Naive thymus-derived CD4-positive, alpha-beta T cell (primary cell): ENCODE measurements around the gene IL4R. TPM values are rescaled to one million over a fixed set of nuclear protein-coding genes. Genes with fewer than 3 reads are reported as not detected.
A peak's percentile ranks its signal among the peaks of the same experiment; 100 is the strongest.

Experiments
- ATAC-seq: fragments of 150-1000 bp; cut with Tn5 transposase; 2 replicates; pipeline ENCODE4 v1.10.0; 2021; ENCODE audit warnings: mild to moderate bottlenecking, moderate library complexity
- CTCF ChIA-PET: fragments of 350-600 bp; sonication (Branson Sonifier 250); formaldehyde crosslinking; loops from one replicate; lab custom pipeline; 2021; ENCODE audit warnings: antibody characterized with exemption; lab: Charles Lee
- POLR2A ChIA-PET: fragments of 350-600 bp; sonication (Branson Sonifier 250); formaldehyde crosslinking; loops from one replicate; lab custom pipeline; 2021; ENCODE audit warnings: antibody characterized with exemption, inconsistent platforms; lab: Charles Lee
- DNase-seq, 9 donors: peaks; one replicate each; pipeline versions ENCODE4 v3.0.0 to v3.0.0-alpha.2; 2020 to 2022; ENCODE audit warnings: mixed read lengths in 1 of 9
- H3K27ac ChIP-seq: one replicate; pipeline ENCODE4 v1.7.0; 2013; ENCODE audit warnings: mild to moderate bottlenecking, low read depth, low read length, moderate library complexity
- H3K27me3 ChIP-seq, 2 donors: one replicate each; pipeline ENCODE4 v1.7.0; 2013; ENCODE audit warnings: low read length in 2 of 2, mild to moderate bottlenecking in 2 of 2, moderate library complexity in 2 of 2; ENCODE audit not compliant: control insufficient read depth in 2 of 2, insufficient read depth in 2 of 2
- H3K36me3 ChIP-seq, 3 experiments: 1 replicate in 2 of 3; 2 replicates in 1 of 3; pipeline ENCODE4 v1.7.0; 2013; ENCODE audit warnings: low read length in 3 of 3, mild to moderate bottlenecking in 3 of 3, moderate library complexity in 1 of 3; ENCODE audit not compliant: insufficient read depth in 3 of 3, control insufficient read depth in 2 of 3
- H3K4me1 ChIP-seq, 2 donors: one replicate each; pipeline ENCODE4 v1.7.0; 2013; ENCODE audit warnings: low read length in 2 of 2, mild to moderate bottlenecking in 2 of 2, moderate library complexity in 1 of 2; ENCODE audit not compliant: control insufficient read depth in 2 of 2, insufficient read depth in 2 of 2
- H3K4me3 ChIP-seq: 2 replicates; pipeline ENCODE4 v1.7.0; 2013; ENCODE audit warnings: mild to moderate bottlenecking, low read length
- H3K9me3 ChIP-seq, 3 experiments: 1 replicate in 2 of 3; 2 replicates in 1 of 3; pipeline ENCODE4 v1.7.0; 2013; ENCODE audit warnings: low read length in 3 of 3; ENCODE audit not compliant: control insufficient read depth in 2 of 3
- H3K27ac Mint-ChIP-seq, 9 donors: one replicate each; pipeline ENCODE4 v1.8.0; 2020 to 2022; ENCODE audit warnings: mixed read lengths in 9 of 9, mild to moderate bottlenecking in 8 of 9, moderate library complexity in 5 of 9, inconsistent platforms in 2 of 9
- H3K27me3 Mint-ChIP-seq, 5 donors: one replicate each; pipeline ENCODE4 v1.8.0; 2021 to 2022; ENCODE audit warnings: mixed read lengths in 5 of 5, mild to moderate bottlenecking in 1 of 5
- H3K36me3 Mint-ChIP-seq, 5 donors: one replicate each; pipeline ENCODE4 v1.8.0; 2020 to 2022; ENCODE audit warnings: mixed read lengths in 5 of 5, mild to moderate bottlenecking in 3 of 5, inconsistent platforms in 1 of 5
- H3K4me1 Mint-ChIP-seq, 7 donors: one replicate each; pipeline ENCODE4 v1.8.0; 2020 to 2022; ENCODE audit warnings: mixed read lengths in 7 of 7, mild to moderate bottlenecking in 3 of 7, inconsistent platforms in 1 of 7
- H3K4me3 Mint-ChIP-seq, 10 donors: one replicate each; pipeline ENCODE4 v1.8.0; 2020 to 2022; ENCODE audit warnings: mild to moderate bottlenecking in 10 of 10, mixed read lengths in 10 of 10, moderate library complexity in 6 of 10, inconsistent platforms in 2 of 10
- H3K9me3 Mint-ChIP-seq, 11 donors: one replicate each; pipeline ENCODE4 v1.8.0; 2020 to 2022; ENCODE audit warnings: mixed read lengths in 11 of 11, mild to moderate bottlenecking in 4 of 11, inconsistent platforms in 1 of 11, moderate library complexity in 1 of 11
- intact Hi-C, 2 donors: fragments of 100-400 bp; cut with micrococcal nuclease; formaldehyde crosslinking; loops; one replicate each; pipeline ENCODE4 v1.15.1; 2023
- polyA plus RNA-seq, 2 donors: library from polyadenylated mRNA; unstranded; fragments of 300-500 nt; fragmentation: Illumina TruSeq; gene quantifications; one replicate each; pipeline ENCODE4 v1.2.3, GENCODE V29; 2021
- total RNA-seq, 6 experiments: library from RNA in 5 of 6; stranded (reverse) in 5 of 6; gene quantifications; 1 replicate in 5 of 6; 2 replicates in 1 of 6; pipeline ENCODE4 v1.2.3 and lab custom pipeline; 2021 to 2026

The IL4R gene
- total and polyA plus RNA-seq, 7 experiments from 2014 or later, result 99.8 to 498 (median 176) TPM

DNA sequence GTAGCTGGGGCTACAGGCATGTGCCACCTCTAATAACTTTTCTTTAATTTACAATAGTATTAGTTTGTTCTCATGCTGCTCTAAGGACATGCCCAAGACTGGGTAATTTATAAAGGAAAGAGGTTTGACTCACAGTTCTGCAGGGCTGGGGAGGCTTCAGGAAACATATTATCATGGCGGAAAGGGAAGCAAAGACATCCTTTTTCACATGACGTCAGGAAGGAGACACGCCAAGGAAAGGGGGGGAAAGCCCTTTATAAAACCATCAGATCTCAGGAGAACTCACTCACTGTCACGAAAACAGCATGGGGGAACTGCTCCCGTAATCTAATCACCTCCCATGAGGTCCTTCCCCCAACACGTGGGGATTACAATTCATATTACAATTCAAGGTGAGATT, 18.3 kb downstream of the IL4R start:
- H3K4me1 ChIP-seq, result peaks cover 4 to 34% of the 10 kb centered on the region in 2 donors
- intact Hi-C loops, result loop anchor here in 1 of 2 donors (2.0 kb wide), 1 partner anchor 13 kb away; no protein-coding TSS in a partner anchor
- no peak overlapping the region for H3K27ac ChIP-seq
- H3K9me3 ChIP-seq, result no peaks in the 10 kb centered on the region
- peaks cover 40 to 94% (median 80%) of the 10 kb centered on the region in 7 donors for H3K4me1 Mint-ChIP-seq
- peaks cover 7 to 67% (median 47%) of the 10 kb centered on the region in 5 donors for H3K36me3 Mint-ChIP-seq
- no peaks in the 10 kb centered on the region for H3K27me3 Mint-ChIP-seq
- no peaks in the 10 kb centered on the region for H3K27me3 ChIP-seq
- peak; percentile 49 for ATAC-seq
- no peak for DNase-seq
- H3K27ac Mint-ChIP-seq, result peak overlapping the region in 8 of 9 donors; percentile 25 to 82 (median 77)
- H3K4me3 ChIP-seq, result no peak overlapping the region
- peak overlapping the region in 4 of 10 donors; percentile 12 to 35 (median 30) for H3K4me3 Mint-ChIP-seq
- H3K9me3 Mint-ChIP-seq, result peaks cover 0 to 3% (median 0%) of the 10 kb centered on the region in 11 donors
- CTCF ChIA-PET, result no interaction called here
- peaks cover 6 to 56% (median 6%) of the 10 kb centered on the region in 3 experiments for H3K36me3 ChIP-seq
- POLR2A ChIA-PET, result no interaction called here

DNA sequence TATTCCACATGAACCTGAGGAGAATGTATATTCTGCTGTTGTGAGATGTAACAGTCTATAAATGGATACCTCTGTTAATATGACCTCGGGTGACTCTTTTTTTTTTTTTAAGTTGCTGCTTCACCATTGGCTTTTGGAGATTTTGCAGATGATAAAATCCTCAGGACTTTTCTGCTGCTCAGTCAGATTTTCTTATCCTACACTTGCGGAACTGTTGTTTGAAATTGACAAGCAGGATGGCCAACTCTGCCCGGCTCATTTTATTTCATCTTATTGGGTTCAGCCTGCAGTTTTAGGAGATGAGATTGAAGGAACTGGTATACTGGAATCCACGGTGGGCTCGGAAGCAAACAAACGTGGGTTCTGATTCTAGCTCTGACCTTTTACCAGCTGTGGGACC, 19.3 kb downstream of the IL4R start:
- H3K4me3 ChIP-seq, result no peak overlapping the region
- no peak for DNase-seq
- ATAC-seq, result no peak
- H3K9me3 ChIP-seq, result no peaks in the 10 kb centered on the region
- H3K36me3 ChIP-seq, result peaks cover 6 to 64% (median 6%) of the 10 kb centered on the region in 3 experiments
- ChIA-PET POLR2A (no interaction called here), CTCF (no interaction called here)
- peak overlapping the region; percentile 37 for H3K27ac ChIP-seq
- Mint-ChIP-seq H3K36me3 (peaks cover 7 to 72% (median 47%) of the 10 kb centered on the region in 5 donors), H3K27ac (peak overlapping the region in 8 of 9 donors; percentile 40 to 90 (median 70)), H3K9me3 (peaks cover 0 to 3% (median 0%) of the 10 kb centered on the region in 11 donors), H3K27me3 (no peaks in the 10 kb centered on the region), H3K4me1 (peaks cover 40 to 90% (median 77%) of the 10 kb centered on the region in 7 donors), H3K4me3 (peak overlapping the region in 2 of 10 donors; percentile 17 to 21)
- H3K4me1 ChIP-seq, result peaks cover 0 to 24% of the 10 kb centered on the region in 2 donors
- H3K27me3 ChIP-seq, result no peaks in the 10 kb centered on the region
- intact Hi-C loops, result loop anchor here in 1 of 2 donors (2.0 kb wide), 1 partner anchor 14 kb away; no protein-coding TSS in a partner anchor

DNA sequence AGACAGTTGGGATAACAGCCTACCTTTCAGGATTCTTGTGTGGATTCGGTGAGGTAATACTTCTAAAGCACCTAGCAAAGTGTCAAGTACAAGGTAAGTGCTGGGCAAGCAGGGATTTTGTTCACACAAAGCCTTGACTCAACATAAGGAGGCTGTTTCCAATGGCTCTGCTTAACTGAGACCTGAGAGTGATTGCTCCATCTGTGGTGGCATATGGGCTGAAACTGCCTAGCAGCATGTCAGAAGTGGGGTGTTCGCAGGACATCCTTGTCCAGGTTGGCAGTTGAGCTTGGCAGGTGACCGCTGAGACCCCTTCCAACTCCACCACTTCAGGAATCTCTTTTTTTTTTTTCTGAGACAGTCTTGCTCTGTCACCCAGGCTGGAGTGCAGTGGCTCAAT, 19.8 kb downstream of the IL4R start:
- peaks cover 6 to 69% (median 6%) of the 10 kb centered on the region in 3 experiments for H3K36me3 ChIP-seq
- no peak overlapping the region for H3K4me3 ChIP-seq
- CTCF ChIA-PET, result interaction anchor here (0.6 kb wide), 1 partner anchor 103 kb away, joined by 3 read pairs; no protein-coding TSS in a partner anchor
- no peaks in the 10 kb centered on the region for H3K27me3 ChIP-seq
- peak overlapping the region in 1 of 10 donors; percentile 17 for H3K4me3 Mint-ChIP-seq
- POLR2A ChIA-PET, result no interaction called here
- intact Hi-C loops, result loop anchor here in 1 of 2 donors (2.0 kb wide), 1 partner anchor 15 kb away; no protein-coding TSS in a partner anchor
- H3K27ac ChIP-seq, result peak overlapping the region; percentile 37
- no peak for DNase-seq
- H3K9me3 ChIP-seq, result no peaks in the 10 kb centered on the region
- peak overlapping the region in 6 of 9 donors; percentile 56 to 90 (median 81) for H3K27ac Mint-ChIP-seq
- peaks cover 7 to 77% (median 47%) of the 10 kb centered on the region in 5 donors for H3K36me3 Mint-ChIP-seq
- H3K4me1 Mint-ChIP-seq, result peaks cover 39 to 90% (median 78%) of the 10 kb centered on the region in 7 donors
- peaks cover 0 to 19% of the 10 kb centered on the region in 2 donors for H3K4me1 ChIP-seq
- peaks cover 0 to 3% (median 0%) of the 10 kb centered on the region in 11 donors for H3K9me3 Mint-ChIP-seq
- no peak for ATAC-seq
- no peaks in the 10 kb centered on the region for H3K27me3 Mint-ChIP-seq

DNA sequence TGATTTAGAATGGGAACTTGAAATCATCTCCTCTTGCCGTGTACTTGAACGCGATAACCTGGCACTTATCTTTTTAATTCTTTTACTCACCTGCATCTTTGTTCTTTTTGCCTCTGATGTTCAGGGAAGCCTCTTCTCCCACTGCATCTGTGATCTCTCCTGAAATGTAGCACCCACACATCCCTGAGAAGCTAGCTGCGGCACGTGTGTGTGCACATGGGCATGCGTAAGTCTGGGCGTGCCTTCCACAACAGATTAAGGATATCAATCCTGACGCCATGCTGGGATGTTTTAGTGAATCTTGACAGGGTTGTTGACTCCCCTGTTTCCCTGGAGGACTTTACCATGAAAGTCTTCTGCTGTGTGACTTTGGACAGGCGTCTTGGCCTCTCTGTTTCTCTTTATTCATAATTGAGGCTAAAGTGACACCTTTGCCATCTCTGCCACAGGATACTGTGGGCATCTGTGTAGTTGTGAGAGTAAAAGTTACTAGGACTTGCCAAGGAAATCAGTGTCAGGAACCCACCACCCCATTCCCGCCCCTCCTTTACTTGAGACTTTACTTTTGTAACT, 20.5 kb downstream of the IL4R start:
- Histone ChIP-seq H3K4me1 (peaks cover 0 to 13% of the 10 kb centered on the region in 2 donors), H3K27me3 (no peaks in the 10 kb centered on the region), H3K9me3 (no peaks in the 10 kb centered on the region), H3K36me3 (peaks cover 9 to 74% (median 10%) of the 10 kb centered on the region in 3 experiments), H3K4me3 (no peak overlapping the region), H3K27ac (peak overlapping the region; percentile 19)
- DNase-seq (no peak), ATAC-seq (no peak)
- CTCF ChIA-PET, result interaction anchor here (0.6 kb wide), 1 partner anchor 104 kb away, joined by 3 read pairs; no protein-coding TSS in a partner anchor
- H3K27ac Mint-ChIP-seq, result peak overlapping the region; percentile 19 to 91 (median 84)
- no peaks in the 10 kb centered on the region for H3K27me3 Mint-ChIP-seq
- POLR2A ChIA-PET, result interaction anchor here (1.1 to 2.8 kb wide), 2 partner anchors 98 to 121 kb away, joined by 3 to 9 read pairs; no protein-coding TSS in a partner anchor
- peak overlapping the region in 6 of 10 donors; percentile 3 to 67 (median 48) for H3K4me3 Mint-ChIP-seq
- H3K4me1 Mint-ChIP-seq, result peaks cover 33 to 87% (median 72%) of the 10 kb centered on the region in 7 donors
- peaks cover 0 to 3% (median 0%) of the 10 kb centered on the region in 11 donors for H3K9me3 Mint-ChIP-seq
- intact Hi-C loops, result no loop called here
- peaks cover 8 to 74% (median 50%) of the 10 kb centered on the region in 5 donors for H3K36me3 Mint-ChIP-seq

DNA sequence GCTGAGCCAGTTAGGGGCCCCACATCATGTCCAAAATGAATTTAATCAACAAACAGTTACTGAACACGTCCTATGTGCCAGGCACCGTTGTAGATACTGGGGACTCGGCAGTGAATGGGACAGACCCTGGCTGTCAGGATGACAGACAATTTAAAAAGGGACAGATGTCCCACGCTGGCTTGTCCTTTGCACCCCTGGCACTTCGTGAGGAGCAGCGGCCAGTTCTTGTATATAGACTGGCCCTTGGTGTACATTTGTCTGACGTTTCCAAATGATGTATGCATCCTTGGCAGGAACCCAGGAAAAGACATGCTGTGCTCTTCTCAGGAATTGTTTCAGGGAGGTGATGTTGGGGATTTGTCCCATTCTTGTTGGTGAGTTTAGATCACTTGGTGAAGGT, 21.1 kb downstream of the IL4R start:
- Histone ChIP-seq H3K36me3 (peaks cover 12 to 80% (median 15%) of the 10 kb centered on the region in 3 experiments), H3K27me3 (no peaks in the 10 kb centered on the region), H3K4me1 (peaks cover 0 to 10% of the 10 kb centered on the region in 2 donors), H3K27ac (peak overlapping the region; percentile 30), H3K9me3 (no peaks in the 10 kb centered on the region), H3K4me3 (no peak overlapping the region)
- peaks cover 0 to 3% (median 0%) of the 10 kb centered on the region in 11 donors for H3K9me3 Mint-ChIP-seq
- ChIA-PET CTCF (interaction anchor here (1.0 to 1.1 kb wide), 2 partner anchors 20 to 178 kb away, joined by 3 read pairs; no protein-coding TSS in a partner anchor), POLR2A (interaction anchor here (1.1 to 2.8 kb wide), 2 partner anchors 99 to 120 kb away, joined by 3 to 9 read pairs; no protein-coding TSS in a partner anchor)
- H3K4me1 Mint-ChIP-seq, result peaks cover 31 to 86% (median 67%) of the 10 kb centered on the region in 7 donors
- H3K36me3 Mint-ChIP-seq, result peaks cover 11 to 72% (median 49%) of the 10 kb centered on the region in 5 donors
- DNase-seq (no peak), ATAC-seq (no peak)
- intact Hi-C loops, result no loop called here
- no peaks in the 10 kb centered on the region for H3K27me3 Mint-ChIP-seq
- H3K27ac Mint-ChIP-seq, result peak overlapping the region in 8 of 9 donors; percentile 35 to 91 (median 84)
- peak overlapping the region in 1 of 10 donors; percentile 51 for H3K4me3 Mint-ChIP-seq

DNA sequence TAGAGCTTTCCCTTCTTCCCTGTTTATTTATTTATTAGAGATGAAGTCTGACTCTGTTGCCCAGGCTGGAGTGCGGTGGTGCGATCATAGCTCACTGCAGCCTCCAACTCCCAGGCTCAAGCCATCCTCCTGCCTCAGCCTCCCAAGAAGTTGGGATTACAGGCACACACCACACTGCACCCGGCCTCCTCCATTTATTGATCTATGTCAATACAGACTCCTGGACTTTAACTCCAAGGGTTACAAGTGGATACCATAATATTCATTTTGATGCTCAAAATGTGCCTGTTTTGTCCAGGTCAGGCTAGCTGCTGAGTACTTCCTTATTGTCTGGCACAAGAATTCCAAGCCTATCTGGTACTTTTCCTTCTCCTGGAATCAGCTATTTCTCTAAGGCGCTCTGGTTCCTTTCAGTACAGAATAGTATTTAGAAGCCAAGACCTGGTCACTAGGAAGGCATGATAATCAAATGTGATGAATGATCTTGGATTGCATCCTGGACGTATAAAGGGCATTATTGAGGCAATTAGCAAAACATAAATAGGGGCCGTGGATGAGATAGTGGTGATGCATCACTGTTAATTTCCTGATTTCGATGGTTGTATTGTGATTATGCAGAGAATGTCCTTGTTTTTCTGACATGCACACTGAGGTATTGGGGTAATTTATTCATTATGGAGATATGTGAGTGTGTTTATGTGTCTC, 21.7 kb downstream of the IL4R start:
- no peaks in the 10 kb centered on the region for H3K27me3 ChIP-seq
- ChIA-PET CTCF (interaction anchor here (1.0 to 1.1 kb wide), 2 partner anchors 19 to 178 kb away, joined by 3 read pairs; no protein-coding TSS in a partner anchor), POLR2A (interaction anchor here (1.1 to 2.8 kb wide), 3 partner anchors 31 to 120 kb away, joined by 3 to 9 read pairs (median 8); no protein-coding TSS in a partner anchor)
- DNase-seq (no peak), ATAC-seq (no peak)
- peaks cover 0 to 10% of the 10 kb centered on the region in 2 donors for H3K4me1 ChIP-seq
- peaks cover 14 to 84% (median 21%) of the 10 kb centered on the region in 3 experiments for H3K36me3 ChIP-seq
- H3K4me3 ChIP-seq, result no peak overlapping the region
- Mint-ChIP-seq H3K4me3 (peak overlapping the region in 5 of 10 donors; percentile 1 to 52 (median 46)), H3K36me3 (peaks cover 11 to 72% (median 49%) of the 10 kb centered on the region in 5 donors), H3K9me3 (peaks cover 0 to 3% (median 0%) of the 10 kb centered on the region in 11 donors), H3K27me3 (no peaks in the 10 kb centered on the region), H3K27ac (peak overlapping the region; percentile 7 to 91 (median 84)), H3K4me1 (peaks cover 28 to 80% (median 63%) of the 10 kb centered on the region in 7 donors)
- intact Hi-C loops, result no loop called here
- peak overlapping the region; percentile 30 for H3K27ac ChIP-seq
- no peaks in the 10 kb centered on the region for H3K9me3 ChIP-seq
